Endothelial cell of umbilical vein (primary cell): ENCODE data around the gene GTF3C5. TPM values are rescaled to one million over a fixed set of nuclear protein-coding genes. Genes with fewer than 3 reads are reported as not detected.

ENCODE experiments used
- BruUV-seq: library from RNA; stranded (reverse); fragments of 400-500 nt; replicated peaks from 2 replicates; lab custom pipeline; 2021; lab: Mats Ljungman, UMichigan
- CTCF ChIA-PET: fragments of 300-600, 350-600 bp; sonication (Branson Sonifier 250); formaldehyde crosslinking; loops from one replicate; lab custom pipeline; 2021; ENCODE audit warnings: antibody characterized with exemption, inconsistent platforms; lab: Charles Lee
- POLR2A ChIA-PET: fragments of 300-600, 350-600 bp; sonication (Branson Sonifier 250); formaldehyde crosslinking; loops from one replicate; lab custom pipeline; 2021; ENCODE audit warnings: antibody characterized with exemption, inconsistent platforms; lab: Charles Lee
- DNase-seq: peaks from one replicate; pipeline ENCODE4 v3.0.0-alpha.2; 2011; ENCODE audit warnings: low read depth, low spot score
- FAIRE-seq: peaks from 2 replicates; lab custom pipeline; 2011; peaks lifted over from hg19 to GRCh38; lab: Jason Lieb, UNC
- H2AFZ ChIP-seq: 2 replicates; pipeline ENCODE4 v1.6.0; 2012; ENCODE audit warnings: low read depth, low read length, control low read depth, inconsistent platforms
- H3K27ac ChIP-seq: 2 replicates; pipeline ENCODE4 v1.5.1; 2011; ENCODE audit warnings: low read depth, mild to moderate bottlenecking, control low read depth, low read length, moderate library complexity; ENCODE audit not compliant: insufficient read depth
- H3K27me3 ChIP-seq, 2 experiments: 2 replicates each; pipeline versions ENCODE4 v1.6.0 to v1.6.1; 2011; ENCODE audit warnings: low read length in 2 of 2, mixed read lengths in 1 of 2; ENCODE audit not compliant: control insufficient read depth in 2 of 2, insufficient read depth in 2 of 2
- H3K36me3 ChIP-seq, 2 experiments: 2 replicates in 1 of 2; 3 replicates in 1 of 2; pipeline ENCODE4 v1.5.1; 2011; ENCODE audit warnings: low read length in 2 of 2, mild to moderate bottlenecking in 1 of 2, moderate library complexity in 1 of 2; ENCODE audit not compliant: control insufficient read depth in 2 of 2, insufficient read depth in 2 of 2; ENCODE audit errors: extremely low read depth in 1 of 2
- H3K4me1 ChIP-seq: 3 replicates; pipeline ENCODE4 v1.5.1; 2011; ENCODE audit warnings: mild to moderate bottlenecking, low read length; ENCODE audit not compliant: control insufficient read depth, insufficient read depth; ENCODE audit errors: extremely low read depth
- H3K4me2 ChIP-seq: 2 replicates; pipeline ENCODE4 v1.6.1; 2011; ENCODE audit warnings: low read length, control low read depth, mixed read lengths; ENCODE audit not compliant: insufficient read depth
- H3K4me3 ChIP-seq, 3 experiments: fragments of 200-600 bp in 1 of 3; sonication (generic), shearing (Covaris generic) in 1 of 3; replicated peaks in 1 of 3; 2 replicates each; pipeline ENCODE4 v1.5.1; 2011 to 2016; ENCODE audit warnings: control low read depth in 3 of 3, low read length in 3 of 3, mild to moderate bottlenecking in 2 of 3, inconsistent platforms in 1 of 3, low read depth in 1 of 3, moderate library complexity in 1 of 3; ENCODE audit not compliant: insufficient read depth in 1 of 3
- H3K79me2 ChIP-seq: 2 replicates; pipeline ENCODE4 v1.6.0; 2012; ENCODE audit warnings: low read length, inconsistent platforms; ENCODE audit not compliant: control insufficient read depth, insufficient read depth
- H3K9ac ChIP-seq: replicated peaks from 2 replicates; pipeline ENCODE3; 2011; ENCODE audit warnings: low read length, control low read depth; ENCODE audit not compliant: insufficient read depth; ENCODE audit errors: extremely low read depth
- H3K9me1 ChIP-seq: replicated peaks from 3 replicates; pipeline ENCODE4 v1.6.0; 2011; ENCODE audit warnings: mild to moderate bottlenecking, low read length; ENCODE audit not compliant: control insufficient read depth, insufficient read depth; ENCODE audit errors: extremely low read depth
- H3K9me3 ChIP-seq: replicated peaks from 2 replicates; pipeline ENCODE4 v1.5.1; 2012; ENCODE audit warnings: low read length, inconsistent platforms; ENCODE audit not compliant: control insufficient read depth, insufficient read depth
- H4K20me1 ChIP-seq: replicated peaks from 2 replicates; pipeline ENCODE3; 2011; ENCODE audit warnings: mild to moderate bottlenecking, low read length; ENCODE audit not compliant: control insufficient read depth, insufficient read depth; ENCODE audit errors: extremely low read depth
- CTCF ChIP-seq, 2 donors: IDR thresholded peaks; 1 replicate in 1 of 2; 2 replicates in 1 of 2; pipeline ENCODE4 v1.5.1; 2011; ENCODE audit warnings: low read length in 2 of 2, mild to moderate bottlenecking in 2 of 2, moderate library complexity in 2 of 2, control low read depth in 1 of 2, inconsistent platforms in 1 of 2, low read depth in 1 of 2; ENCODE audit not compliant: insufficient read depth in 1 of 2; ENCODE audit errors: extremely low read depth in 1 of 2
- EZH2 ChIP-seq: IDR thresholded peaks from 2 replicates; pipeline ENCODE4 v1.6.1; 2012; ENCODE audit warnings: borderline replicate concordance, low read depth, mild to moderate bottlenecking, moderate library complexity, low read length, inconsistent platforms; ENCODE audit not compliant: severe bottlenecking
- FOS ChIP-seq: IDR thresholded peaks from 2 replicates; pipeline ENCODE4 v1.6.1; 2011; ENCODE audit warnings: mild to moderate bottlenecking, low read length, moderate library complexity, borderline replicate concordance; ENCODE audit not compliant: insufficient read depth
- GATA2 ChIP-seq: IDR thresholded peaks from 2 replicates; pipeline ENCODE4 v1.7.0; 2011; ENCODE audit warnings: low read depth, mild to moderate bottlenecking, moderate library complexity, mixed read lengths, low read length; ENCODE audit not compliant: insufficient read length, insufficient read depth
- JUN ChIP-seq: IDR thresholded peaks from 2 replicates; pipeline ENCODE4 v1.6.1; 2011; ENCODE audit warnings: borderline replicate concordance, low read depth; ENCODE audit not compliant: insufficient read length, insufficient read depth
- MAX ChIP-seq: IDR thresholded peaks from 2 replicates; pipeline ENCODE4 v1.6.1; 2011; ENCODE audit not compliant: insufficient read depth, insufficient read length
- MYC ChIP-seq: IDR thresholded peaks from one replicate; pipeline ENCODE4 v1.6.1; 2011; ENCODE audit warnings: mild to moderate bottlenecking, low read depth, low read length
- POLR2A ChIP-seq: IDR thresholded peaks from 2 replicates; pipeline ENCODE4 v1.6.1; 2012; ENCODE audit warnings: low read depth, mild to moderate bottlenecking, control low read depth, low read length
- POLR2AphosphoS5 ChIP-seq: IDR thresholded peaks from 2 replicates; pipeline ENCODE4 v1.6.1; 2012; ENCODE audit warnings: low read depth, mild to moderate bottlenecking, control low read depth, low read length, moderate library complexity; ENCODE audit not compliant: insufficient read depth
- dilution Hi-C: fragments of 300-500 bp; cut with MboI; formaldehyde crosslinking; loops from one replicate; pipeline ENCODE4 v1.15.0; 2019; ENCODE audit warnings: low sequenced_read_pairs; ENCODE audit not compliant: extremely low pct_ligation_motif_present
- intact Hi-C: fragments of 100-400 bp; cut with micrococcal nuclease; formaldehyde crosslinking; loops from one replicate; pipeline ENCODE4 v1.10.0; 2022
- polyA plus RNA-seq, 4 experiments: library from polyadenylated mRNA; depleted of rRNA in 3 of 4; stranded (reverse) in 3 of 4; unstranded in 1 of 4; fragments of >200 nt; gene quantifications; 2 replicates each; pipeline versions ENCODE4 v1.2.1 to v1.2.3, GENCODE V29; 2011 to 2012; ENCODE audit warnings: missing spikeins in 1 of 4
- total RNA-seq: library from RNA; stranded (reverse); gene quantifications from 2 replicates; pipeline ENCODE4 v1.2.3, GENCODE V29; 2021

Gene GTF3C5
- total and polyA plus RNA-seq, 2 donors (not counting 3 experiments of a cell fraction or from before 2014, with no cell fraction given) = 65.6 to 73.8 TPM

GRCh38 chr9:133046900-133047295 lies 16.1 kb downstream of the GTF3C5 start:
- no TSS peak for BruUV-seq
- POLR2A ChIA-PET = no interaction called here
- H4K20me1 ChIP-seq = no peaks in the 10 kb centered on the region

More at GRCh38 chr9:133046900-133047295, 16.1 kb downstream of the GTF3C5 start:
- Histone ChIP-seq H3K4me1 (no peaks in the 10 kb centered on the region), H3K9me1 (no peaks in the 10 kb centered on the region), H3K4me2 (no peak overlapping the region), H3K79me2 (no peaks in the 10 kb centered on the region), H3K27me3 (no peaks in the 10 kb centered on the region), H3K27ac (no peak overlapping the region), H2AFZ (no peak overlapping the region), H3K9ac (no peak overlapping the region), H3K9me3 (no peaks in the 10 kb centered on the region), H3K4me3 (no peak overlapping the region), H3K36me3 (peaks cover 8 to 56% of the 10 kb centered on the region in 2 experiments)
- TF ChIP-seq CTCF (IDR thresholded peaks at IDR 0.05; ENCODE audit: extremely low read depth in 1 of 2, insufficient read depth in 1 of 2, low read depth in 1 of 2, low read length in 2 of 2) (no peak), POLR2A (no peak), EZH2 (no peak), MAX (no peak), POLR2AphosphoS5 (no peak), FOS (no peak), GATA2 (no peak), JUN (no peak), MYC (no peak)
- no peak for DNase-seq
- CTCF ChIA-PET = no interaction called here
- intact Hi-C loops (no loop called here), dilution Hi-C loops (no loop called here)
- FAIRE-seq = no peak
